A549 (cell line): ENCODE results near the gene TCF4.

ENCODE experiments used
- CBX2 ChIP-seq: fragments of 200-600 bp; sonication (generic); IDR thresholded peaks from 2 replicates; pipeline ENCODE4 v1.6.1; 2016; ENCODE audit warnings: low read depth, mild to moderate bottlenecking, borderline replicate concordance
- EP300 ChIP-seq, 2 experiments: fragments of >200 bp; sonication (Bioruptor Twin); formaldehyde crosslinking; IDR thresholded peaks; 2 replicates in 1 of 2; 3 replicates in 1 of 2; pipeline ENCODE4 v1.6.1; 2016 to 2017
- JUN ChIP-seq, 2 experiments: fragments of >200 bp; sonication (Bioruptor Twin); formaldehyde crosslinking; IDR thresholded peaks; 2 replicates in 1 of 2; 3 replicates in 1 of 2; pipeline ENCODE4 v1.6.1; 2016 to 2017
- KDM1A ChIP-seq: fragments of 200-600 bp; sonication (generic); IDR thresholded peaks from 2 replicates; pipeline ENCODE4 v1.6.1; 2016; ENCODE audit warnings: low read depth, mild to moderate bottlenecking
- MAFK ChIP-seq: fragments of 450-650 bp; IDR thresholded peaks from 2 replicates; pipeline ENCODE4 v1.6.1; 2014; ENCODE audit not compliant: partially characterized antibody
- NR3C1 ChIP-seq: fragments of >200 bp; sonication (Bioruptor Twin); formaldehyde crosslinking; IDR thresholded peaks from 3 replicates; pipeline ENCODE4 v1.6.1; 2017
- POLR2A ChIP-seq: IDR thresholded peaks from 2 replicates; pipeline ENCODE4 v1.6.1; 2012; ENCODE audit warnings: mild to moderate bottlenecking, low read length
- RFX5 ChIP-seq: fragments of 450-650 bp; IDR thresholded peaks from 2 replicates; pipeline ENCODE4 v1.7.1; 2014; ENCODE audit warnings: antibody characterized with exemption, mild to moderate bottlenecking, moderate library complexity
- TF ChIP-seq, protein P1 (sequence below): IDR thresholded peaks from 2 replicates; pipeline ENCODE4 v1.6.1; 2012
- TF ChIP-seq, protein P2 (sequence below): fragments of 200-600 bp; sonication (generic); IDR thresholded peaks from 2 replicates; pipeline ENCODE4 v1.6.1; 2016; ENCODE audit warnings: antibody characterized with exemption, mild to moderate bottlenecking, moderate library complexity
- TF ChIP-seq, protein P3 (sequence below): fragments of >200 bp; sonication (Bioruptor Twin); formaldehyde crosslinking; IDR thresholded peaks from 3 replicates; pipeline ENCODE4 v1.5.1; 2016
- TF ChIP-seq, protein P4 (sequence below): fragments of 250-450 bp; sonication (Bioruptor Pico); IDR thresholded peaks from 2 replicates; pipeline ENCODE4 v1.5.0; 2020; ENCODE audit warnings: low read depth, mild to moderate bottlenecking, moderate library complexity

DNA sequence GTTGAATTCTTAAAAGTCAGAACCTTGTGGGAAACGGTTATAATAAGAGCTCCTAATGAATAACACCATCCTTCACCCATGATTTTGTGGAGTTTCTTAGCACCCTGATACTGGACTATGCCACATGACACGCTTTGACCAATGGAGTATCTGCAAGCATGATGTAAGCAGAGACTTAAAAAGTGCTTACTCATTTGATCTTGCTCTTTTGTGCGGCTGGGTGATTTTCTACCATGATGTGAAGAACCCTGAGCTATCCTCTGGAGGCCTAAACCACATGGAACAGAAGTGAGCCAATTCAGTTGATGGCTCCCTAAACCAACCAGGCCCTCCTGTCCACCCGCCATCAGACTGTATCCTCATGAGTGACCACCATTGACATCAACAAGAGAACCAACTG lies 70.9 kb downstream of the TCF4 start:
- TF ChIP-seq RFX5 (no peak), NR3C1 (no peak), POLR2A (no peak), MAFK (no peak), KDM1A (no peak), EP300 (IDR thresholded peaks at IDR 0.05) (no peak), JUN (IDR thresholded peaks at IDR 0.05) (no peak), CBX2 (no peak)
- TF ChIP-seq, protein P1, sequence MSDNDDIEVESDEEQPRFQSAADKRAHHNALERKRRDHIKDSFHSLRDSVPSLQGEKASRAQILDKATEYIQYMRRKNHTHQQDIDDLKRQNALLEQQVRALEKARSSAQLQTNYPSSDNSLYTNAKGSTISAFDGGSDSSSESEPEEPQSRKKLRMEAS, result no peak
- TF ChIP-seq, protein P2, sequence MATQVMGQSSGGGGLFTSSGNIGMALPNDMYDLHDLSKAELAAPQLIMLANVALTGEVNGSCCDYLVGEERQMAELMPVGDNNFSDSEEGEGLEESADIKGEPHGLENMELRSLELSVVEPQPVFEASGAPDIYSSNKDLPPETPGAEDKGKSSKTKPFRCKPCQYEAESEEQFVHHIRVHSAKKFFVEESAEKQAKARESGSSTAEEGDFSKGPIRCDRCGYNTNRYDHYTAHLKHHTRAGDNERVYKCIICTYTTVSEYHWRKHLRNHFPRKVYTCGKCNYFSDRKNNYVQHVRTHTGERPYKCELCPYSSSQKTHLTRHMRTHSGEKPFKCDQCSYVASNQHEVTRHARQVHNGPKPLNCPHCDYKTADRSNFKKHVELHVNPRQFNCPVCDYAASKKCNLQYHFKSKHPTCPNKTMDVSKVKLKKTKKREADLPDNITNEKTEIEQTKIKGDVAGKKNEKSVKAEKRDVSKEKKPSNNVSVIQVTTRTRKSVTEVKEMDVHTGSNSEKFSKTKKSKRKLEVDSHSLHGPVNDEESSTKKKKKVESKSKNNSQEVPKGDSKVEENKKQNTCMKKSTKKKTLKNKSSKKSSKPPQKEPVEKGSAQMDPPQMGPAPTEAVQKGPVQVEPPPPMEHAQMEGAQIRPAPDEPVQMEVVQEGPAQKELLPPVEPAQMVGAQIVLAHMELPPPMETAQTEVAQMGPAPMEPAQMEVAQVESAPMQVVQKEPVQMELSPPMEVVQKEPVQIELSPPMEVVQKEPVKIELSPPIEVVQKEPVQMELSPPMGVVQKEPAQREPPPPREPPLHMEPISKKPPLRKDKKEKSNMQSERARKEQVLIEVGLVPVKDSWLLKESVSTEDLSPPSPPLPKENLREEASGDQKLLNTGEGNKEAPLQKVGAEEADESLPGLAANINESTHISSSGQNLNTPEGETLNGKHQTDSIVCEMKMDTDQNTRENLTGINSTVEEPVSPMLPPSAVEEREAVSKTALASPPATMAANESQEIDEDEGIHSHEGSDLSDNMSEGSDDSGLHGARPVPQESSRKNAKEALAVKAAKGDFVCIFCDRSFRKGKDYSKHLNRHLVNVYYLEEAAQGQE, result no peak
- TF ChIP-seq, protein P3, sequence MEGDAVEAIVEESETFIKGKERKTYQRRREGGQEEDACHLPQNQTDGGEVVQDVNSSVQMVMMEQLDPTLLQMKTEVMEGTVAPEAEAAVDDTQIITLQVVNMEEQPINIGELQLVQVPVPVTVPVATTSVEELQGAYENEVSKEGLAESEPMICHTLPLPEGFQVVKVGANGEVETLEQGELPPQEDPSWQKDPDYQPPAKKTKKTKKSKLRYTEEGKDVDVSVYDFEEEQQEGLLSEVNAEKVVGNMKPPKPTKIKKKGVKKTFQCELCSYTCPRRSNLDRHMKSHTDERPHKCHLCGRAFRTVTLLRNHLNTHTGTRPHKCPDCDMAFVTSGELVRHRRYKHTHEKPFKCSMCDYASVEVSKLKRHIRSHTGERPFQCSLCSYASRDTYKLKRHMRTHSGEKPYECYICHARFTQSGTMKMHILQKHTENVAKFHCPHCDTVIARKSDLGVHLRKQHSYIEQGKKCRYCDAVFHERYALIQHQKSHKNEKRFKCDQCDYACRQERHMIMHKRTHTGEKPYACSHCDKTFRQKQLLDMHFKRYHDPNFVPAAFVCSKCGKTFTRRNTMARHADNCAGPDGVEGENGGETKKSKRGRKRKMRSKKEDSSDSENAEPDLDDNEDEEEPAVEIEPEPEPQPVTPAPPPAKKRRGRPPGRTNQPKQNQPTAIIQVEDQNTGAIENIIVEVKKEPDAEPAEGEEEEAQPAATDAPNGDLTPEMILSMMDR, result no peak
- TF ChIP-seq, protein P4, sequence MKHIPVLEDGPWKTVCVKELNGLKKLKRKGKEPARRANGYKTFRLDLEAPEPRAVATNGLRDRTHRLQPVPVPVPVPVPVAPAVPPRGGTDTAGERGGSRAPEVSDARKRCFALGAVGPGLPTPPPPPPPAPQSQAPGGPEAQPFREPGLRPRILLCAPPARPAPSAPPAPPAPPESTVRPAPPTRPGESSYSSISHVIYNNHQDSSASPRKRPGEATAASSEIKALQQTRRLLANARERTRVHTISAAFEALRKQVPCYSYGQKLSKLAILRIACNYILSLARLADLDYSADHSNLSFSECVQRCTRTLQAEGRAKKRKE (CRISPR knock-in tag), result no peak
